Loucy (cell line): ENCODE measurements around the gene CD79A.

ENCODE experiments used
- EZH2phosphoT487 ChIP-seq: fragments of 200-600 bp; IDR thresholded peaks from 2 replicates; pipeline ENCODE4 v1.6.1; 2018; ENCODE audit warnings: antibody characterized with exemption, mild to moderate bottlenecking, moderate library complexity, borderline replicate concordance
- TF ChIP-seq, protein P1 (sequence below): fragments of 200-600 bp; sonication (generic); conservative IDR thresholded peaks from 2 replicates; pipeline ENCODE4 v1.5.1; 2014; ENCODE audit warnings: mild to moderate bottlenecking, antibody characterized with exemption, low read length

DNA sequence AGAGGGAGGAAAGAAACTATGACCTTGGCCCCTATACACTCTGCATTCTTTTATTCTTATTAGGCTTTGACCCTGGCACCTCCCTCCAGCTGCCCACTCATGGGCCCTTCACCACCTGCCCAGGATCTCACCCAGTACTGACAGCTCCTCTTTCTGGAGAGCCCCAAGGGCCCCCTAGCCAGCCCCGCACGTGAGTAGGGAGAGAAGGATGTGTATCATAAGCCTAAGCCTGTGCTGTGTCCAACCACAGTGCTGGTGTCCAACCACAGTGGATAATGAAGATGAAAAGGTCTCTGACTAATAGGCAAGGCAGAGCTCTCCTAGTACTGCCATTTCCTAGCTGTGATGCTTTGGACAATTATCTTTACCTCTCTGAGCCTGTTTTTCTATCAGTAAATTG lies 28.0 kb upstream of the CD79A start:
- TF ChIP-seq, protein P1, sequence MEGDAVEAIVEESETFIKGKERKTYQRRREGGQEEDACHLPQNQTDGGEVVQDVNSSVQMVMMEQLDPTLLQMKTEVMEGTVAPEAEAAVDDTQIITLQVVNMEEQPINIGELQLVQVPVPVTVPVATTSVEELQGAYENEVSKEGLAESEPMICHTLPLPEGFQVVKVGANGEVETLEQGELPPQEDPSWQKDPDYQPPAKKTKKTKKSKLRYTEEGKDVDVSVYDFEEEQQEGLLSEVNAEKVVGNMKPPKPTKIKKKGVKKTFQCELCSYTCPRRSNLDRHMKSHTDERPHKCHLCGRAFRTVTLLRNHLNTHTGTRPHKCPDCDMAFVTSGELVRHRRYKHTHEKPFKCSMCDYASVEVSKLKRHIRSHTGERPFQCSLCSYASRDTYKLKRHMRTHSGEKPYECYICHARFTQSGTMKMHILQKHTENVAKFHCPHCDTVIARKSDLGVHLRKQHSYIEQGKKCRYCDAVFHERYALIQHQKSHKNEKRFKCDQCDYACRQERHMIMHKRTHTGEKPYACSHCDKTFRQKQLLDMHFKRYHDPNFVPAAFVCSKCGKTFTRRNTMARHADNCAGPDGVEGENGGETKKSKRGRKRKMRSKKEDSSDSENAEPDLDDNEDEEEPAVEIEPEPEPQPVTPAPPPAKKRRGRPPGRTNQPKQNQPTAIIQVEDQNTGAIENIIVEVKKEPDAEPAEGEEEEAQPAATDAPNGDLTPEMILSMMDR, result no peak
- TF ChIP-seq EZH2phosphoT487, result no peak
